ENCODE measurements around the gene CCR7.
"Not testable (repeated sequence)": the region's sequence is repeated elsewhere in the genome, so short reads cannot be mapped to it uniquely, and the experiment has no call there.

CCR7 gene

DNA sequence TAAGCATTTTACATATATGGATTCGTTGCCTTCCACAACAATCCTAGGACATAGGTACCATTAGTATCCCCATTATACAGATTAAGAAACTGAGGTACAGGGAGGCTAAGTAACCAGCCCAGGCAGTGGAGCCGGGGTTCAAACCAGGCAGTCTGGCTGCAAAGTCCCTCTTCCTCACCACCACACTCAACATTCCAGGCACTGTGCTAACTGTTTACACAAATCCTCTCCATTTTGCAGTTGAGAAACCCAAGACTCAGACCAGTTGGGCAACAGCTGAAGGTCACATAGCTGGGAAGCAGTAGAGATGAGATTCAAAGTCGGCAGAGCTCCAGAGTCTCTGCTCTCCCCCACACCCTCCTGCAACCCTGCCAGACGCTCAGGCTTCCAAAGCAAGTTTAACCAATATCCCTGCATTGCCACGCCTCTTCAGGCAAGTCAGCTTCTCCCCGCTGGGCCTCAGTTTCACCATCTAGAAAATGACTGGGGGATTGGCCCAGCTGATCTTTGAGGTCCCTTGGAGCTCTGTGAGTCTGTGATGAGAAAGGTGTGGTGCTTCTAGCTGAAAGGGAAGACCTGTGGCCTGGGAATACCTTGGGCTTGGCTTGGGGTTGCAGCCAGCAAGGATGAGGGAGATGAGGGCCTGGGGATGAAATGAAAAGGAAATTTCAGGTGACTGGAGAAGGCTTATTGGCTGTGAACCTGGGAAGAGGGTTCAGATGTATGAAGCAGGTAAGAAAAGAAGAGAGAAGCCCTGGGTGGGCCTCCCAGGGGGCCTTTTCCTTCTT, 14.0 kb downstream of the CCR7 start:
- DNase-seq (ENCODE audit: low read depth in 2 of 2): no peak

DNA sequence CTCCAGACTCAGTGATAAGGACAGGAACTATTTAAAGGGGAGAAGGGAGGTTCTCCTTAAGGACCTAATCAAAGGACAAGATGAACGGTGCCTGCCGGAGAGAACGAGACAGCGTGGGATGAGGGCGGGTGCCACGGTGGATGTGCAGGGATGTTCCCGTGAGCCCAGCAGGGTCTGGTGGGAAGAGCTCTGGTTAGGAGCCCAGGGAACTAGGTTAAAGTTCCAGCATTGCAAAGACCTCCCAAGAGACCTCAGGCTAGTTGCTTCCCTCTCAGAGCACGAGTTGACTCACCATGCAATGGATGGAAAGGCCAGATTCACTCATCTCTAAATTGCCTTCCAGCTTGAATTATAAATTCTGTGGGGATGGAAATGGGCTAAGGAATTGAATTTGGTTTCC, 14.7 kb downstream of the CCR7 start:
- DNase-seq (ENCODE audit: low read depth in 2 of 2): no peak

DNA sequence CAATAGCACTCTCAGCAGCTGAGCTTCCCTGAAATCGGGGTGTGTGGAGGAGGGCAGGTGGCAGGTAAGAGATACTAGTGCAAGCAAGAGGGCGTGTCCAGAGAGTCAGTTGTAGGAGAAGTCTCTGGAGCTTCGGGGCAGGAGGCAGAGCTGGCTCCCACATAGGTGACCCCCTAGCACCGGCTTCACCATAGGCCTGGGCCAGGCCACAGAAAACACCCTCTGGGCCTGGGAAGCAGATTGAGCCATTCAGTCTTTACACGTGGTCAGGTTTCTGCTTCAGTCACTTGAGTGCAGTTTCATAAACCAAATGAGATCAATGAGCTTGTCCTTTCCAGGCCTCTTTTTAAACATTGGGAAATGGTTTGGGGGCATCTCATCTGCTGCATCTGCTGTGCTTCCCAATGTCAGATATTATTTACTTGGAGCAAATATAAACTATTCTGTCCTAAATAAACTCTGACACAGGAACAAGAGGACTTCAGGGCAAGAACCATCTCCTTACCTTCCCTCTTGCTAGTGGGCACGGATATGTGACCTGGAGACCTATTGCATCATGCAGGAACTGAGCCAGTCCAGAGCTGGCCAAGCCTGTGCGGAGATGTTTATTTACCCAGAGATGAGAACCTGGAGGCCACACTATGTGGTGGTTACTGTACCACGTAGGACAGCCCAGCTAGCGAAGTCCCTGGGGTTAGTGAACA, 16.1 kb downstream of the CCR7 start:
- no peak for DNase-seq (ENCODE audit: low read depth in 2 of 2)

DNA sequence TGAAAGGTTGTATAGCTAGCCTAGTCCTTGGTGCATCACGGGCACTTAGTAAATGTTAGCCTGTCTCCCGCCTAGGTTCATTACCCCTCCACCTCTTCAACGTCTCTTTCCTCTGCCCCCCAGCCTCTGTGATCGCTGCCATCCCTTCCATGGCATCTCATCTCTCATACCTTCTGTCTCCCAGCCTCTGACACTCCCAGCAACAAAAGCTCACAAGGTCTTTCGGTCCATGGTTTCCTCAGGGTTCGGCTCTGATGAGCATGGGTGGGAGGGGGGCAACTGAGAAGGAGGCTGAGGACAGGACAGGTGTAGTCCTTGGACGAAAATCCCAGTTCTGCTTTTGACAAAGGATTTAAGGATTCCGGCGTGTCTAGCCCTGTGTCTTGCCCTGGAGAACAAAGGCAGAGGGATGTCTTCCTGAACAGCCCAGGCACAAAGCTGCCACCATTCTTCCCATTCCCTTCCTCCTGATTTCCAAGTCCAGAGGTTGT, 16.7 kb downstream of the CCR7 start:
- DNase-seq (ENCODE audit: low read depth in 2 of 2): no peak

DNA sequence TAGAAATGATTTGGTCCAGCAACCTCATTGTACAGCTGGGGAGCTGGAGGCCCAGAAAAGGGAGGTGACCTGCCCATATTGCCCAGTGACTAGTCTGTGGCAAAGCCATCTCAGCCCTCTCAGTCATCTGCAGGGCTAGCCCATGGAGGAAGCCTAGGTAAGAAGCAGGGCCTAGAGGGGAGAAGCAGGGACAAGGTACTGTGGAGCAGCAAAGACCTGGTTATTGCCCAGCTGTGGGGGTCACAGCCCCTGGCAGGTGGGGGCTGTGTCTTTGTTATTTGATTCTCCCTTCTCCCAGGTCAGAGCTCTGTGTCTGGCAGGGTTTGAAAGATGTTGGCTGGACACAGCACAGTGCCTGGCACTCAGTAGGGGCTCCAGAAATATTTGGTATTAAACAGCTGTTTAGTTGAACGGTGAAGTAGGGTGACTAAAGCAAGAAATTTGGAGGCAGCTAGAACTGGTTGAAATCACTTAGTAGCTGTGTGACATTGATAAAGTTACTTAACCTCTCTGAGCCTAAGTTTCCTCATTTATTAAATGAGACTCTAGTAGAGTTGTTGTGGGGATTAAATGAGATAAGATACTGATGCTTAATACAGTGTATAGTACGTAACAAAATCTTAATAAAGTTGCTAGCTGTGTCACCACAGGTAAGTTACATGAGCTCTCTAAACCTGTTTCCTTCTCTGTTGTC, 17.3 kb downstream of the CCR7 start:
- DNase-seq (ENCODE audit: low read depth in 2 of 2): no peak

DNA sequence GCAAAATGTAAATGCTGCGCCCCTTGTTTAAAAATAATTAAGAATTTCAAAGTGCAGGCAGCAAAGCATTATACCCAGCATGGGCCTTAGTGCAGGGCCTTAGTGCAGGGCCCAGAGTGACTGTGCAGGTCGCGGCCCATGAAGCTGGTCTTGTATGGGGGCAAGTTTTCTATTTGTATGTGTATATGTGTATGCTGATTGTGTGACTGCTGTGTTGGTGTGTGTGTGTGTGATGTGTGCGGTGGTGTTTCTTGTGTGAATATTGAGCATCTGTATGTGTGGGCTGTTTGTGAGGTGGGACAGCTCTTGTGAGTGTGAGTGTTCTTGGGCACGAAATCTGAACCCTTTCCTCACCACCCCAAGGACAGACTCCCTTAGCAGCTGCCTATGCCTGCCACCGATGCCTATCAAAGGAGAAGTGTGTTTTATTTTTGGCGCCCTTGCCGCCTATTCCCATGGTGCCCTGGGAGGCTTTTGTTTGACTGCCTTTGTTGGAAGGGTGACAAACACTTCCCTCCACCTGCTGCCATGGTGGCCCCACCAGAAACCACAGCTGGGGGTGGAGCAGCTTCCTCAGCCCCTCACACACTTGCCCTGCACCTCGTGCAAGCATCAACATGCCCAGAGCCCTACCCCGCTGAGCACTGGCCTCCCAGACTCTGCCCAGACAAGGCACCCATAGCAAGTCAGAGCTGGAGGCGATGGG, 18.0 kb downstream of the CCR7 start:
- DNase-seq (ENCODE audit: low read depth in 2 of 2): no peak

DNA sequence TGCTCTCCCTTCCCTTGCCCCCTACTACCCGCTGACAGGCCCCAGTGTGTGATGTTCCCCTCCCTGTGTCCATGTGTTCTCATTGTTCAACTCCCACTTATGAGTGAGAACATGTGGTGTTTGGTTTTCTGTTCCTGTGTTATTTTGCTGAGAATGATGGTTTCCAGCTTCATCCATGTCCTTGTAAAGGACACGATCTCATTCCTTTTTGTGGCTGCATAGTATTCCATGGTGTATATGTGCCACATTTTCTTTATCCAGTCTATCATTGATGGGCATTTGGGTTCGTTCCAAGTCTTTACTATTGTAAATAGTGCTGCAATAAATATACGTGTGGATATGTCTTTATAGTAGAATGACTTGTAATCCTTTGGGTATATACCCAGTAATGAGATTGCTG, 18.8 kb downstream of the CCR7 start:
- not testable (repeated sequence) for DNase-seq (ENCODE audit: low read depth in 2 of 2)

DNA sequence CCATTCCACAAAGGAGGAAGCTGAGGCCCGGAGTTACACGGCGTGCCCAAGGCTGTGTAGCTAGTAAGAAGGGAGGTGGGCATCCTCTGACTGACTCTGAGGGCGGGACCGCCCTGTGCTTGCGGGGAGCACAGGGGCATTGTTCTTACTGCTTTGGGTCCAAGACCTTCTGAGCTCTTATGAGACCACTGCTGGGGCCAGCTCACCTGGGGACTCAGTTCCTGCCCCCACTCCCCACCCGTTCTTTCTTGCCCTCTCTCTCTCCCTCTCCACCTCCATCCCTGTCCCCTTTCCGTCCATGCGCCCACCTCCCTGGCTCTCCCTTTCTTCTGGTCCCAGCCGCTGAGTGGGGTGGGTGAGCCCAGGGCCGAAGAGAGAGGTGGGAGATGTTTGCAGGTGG, 19.6 kb downstream of the CCR7 start:
- DNase-seq (ENCODE audit: low read depth in 2 of 2): no peak

DNA sequence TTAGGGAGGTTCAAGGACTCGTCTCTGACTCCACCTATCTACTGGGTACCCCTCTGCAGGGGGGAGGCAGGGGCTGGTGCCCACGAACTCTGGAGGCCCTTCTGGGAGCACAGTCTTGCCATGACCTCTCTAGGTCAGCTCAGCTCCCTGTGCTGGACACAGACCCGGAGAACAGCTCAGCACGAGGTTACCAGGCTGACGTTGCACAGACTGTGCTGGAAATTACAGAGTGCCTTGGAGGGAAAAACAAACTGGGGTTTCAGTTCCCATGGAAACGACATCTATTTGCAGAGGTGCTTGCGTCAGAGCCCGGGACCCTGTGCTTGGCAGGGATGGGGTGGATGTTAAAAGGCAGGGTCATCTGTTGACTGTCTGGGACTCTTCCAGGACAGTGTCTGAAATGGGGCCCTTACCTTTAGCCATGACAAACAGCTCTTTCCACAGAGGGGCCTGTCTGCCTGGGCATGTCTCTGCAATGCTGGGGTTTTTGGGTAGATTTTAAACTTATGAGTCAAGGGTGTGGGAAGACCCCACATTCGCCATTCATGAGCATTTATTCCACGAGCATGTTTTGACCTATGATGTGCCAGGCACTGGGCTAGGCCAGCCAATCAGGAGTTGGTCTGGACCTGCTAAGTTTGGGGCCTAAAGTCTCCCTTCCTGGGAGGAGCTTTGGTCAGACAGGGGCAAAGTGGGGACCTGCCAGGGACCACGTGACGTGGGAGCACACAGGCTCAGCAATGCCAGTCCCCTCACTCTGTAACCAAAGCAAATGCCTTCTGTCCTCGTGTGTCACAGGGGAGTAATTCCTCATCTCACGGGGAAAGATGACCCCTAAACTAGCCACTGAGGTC, 22.5 kb downstream of the CCR7 start:
- DNase-seq (ENCODE audit: low read depth in 2 of 2): no peak

DNA sequence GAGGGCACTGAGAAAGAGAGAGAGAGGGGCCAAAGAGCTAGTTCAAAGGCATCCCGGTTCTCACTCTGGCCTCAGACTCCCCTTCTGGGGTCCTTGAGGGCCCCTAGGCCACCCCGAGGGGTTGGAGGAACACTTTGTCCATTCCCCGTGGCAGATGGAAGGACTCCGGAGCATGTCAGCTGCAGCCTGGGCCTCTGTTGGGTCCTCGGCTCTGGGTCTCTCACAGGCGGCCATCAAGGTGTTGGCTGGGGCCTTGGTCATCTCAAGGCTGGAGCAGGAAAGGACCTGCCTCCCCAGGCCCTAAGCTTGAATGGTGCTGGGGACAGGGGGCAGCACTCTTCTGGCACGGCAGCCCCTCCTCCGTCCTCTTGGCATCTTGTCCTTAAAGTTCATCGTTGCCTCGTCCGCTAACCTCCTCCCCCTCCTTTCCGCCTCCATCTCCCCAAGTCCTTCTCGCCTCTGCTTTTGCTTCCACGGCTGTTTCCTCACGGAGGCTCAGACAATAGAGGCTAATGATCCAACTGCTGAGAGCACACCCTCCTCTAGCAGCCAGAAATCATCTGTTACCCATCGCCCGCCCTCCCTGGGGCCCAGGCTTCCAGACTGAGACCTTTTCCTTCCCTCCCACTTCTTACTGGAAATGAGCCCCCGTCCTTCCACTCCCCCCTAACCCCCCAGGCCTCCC, 23.3 kb downstream of the CCR7 start:
- no peak for DNase-seq (ENCODE audit: low read depth in 2 of 2)

DNA sequence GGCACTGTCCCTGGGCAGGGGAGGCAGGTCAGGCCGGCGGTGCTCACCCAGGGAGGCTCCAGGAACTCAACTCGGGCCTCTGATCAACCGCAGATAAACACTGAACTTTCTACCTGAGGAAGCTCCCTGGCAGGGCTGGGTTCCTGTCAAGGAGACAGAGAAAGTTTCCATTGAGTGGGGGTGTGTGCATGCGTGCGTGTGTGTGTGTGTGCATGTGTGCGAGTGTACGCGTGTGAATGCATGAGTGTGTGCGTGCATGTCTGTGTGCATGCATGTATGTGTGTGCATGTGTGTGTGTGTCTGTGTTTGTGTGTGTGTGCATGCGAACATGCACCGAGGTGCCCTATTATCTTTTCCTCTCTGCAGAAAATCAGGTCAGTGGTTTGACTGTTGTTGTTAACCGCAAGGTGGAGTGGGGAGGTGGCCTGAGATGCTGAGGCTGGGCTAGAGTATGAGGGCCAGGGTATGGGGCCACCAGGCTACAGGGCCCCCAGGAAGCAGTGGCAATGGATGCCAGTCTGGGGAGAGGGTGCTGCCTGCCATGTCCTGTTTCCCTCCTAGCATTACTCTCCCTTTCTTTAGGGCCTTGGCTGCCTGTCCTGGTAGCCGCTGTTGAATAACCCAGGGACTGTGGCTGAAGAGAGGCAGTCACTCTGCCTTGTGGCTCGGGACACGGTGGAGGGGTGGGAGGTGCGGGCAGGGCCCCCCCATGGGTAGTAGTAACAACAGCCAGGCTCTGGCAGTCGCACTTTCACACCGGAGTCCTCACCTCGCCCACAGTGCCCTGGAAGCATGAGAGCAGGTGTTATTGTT, 24.0 kb downstream of the CCR7 start:
- DNase-seq (ENCODE audit: low read depth in 2 of 2): peak in 1 of 2 donors; percentile 60

DNA sequence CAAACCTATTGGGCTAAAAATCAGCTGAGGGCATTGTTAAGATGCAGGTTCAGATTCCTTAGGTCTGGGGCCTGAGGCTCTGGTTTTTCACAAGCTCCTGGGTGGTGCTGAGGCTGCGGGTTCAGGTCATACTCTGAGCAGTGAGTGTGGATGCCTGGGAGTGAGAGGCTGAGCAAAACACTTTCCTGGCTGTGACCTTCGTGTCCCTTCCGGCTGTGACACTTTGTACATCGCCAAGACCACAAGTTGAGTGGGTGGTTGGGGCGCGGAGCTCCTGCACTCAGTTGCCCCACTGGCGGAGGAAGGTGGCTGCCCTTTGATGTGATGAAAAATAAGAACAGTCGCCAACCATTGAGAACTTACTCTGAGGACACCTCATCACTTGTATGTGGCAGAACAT, 24.8 kb downstream of the CCR7 start:
- DNase-seq (ENCODE audit: low read depth in 2 of 2): peak in 1 of 2 donors; percentile 69

DNA sequence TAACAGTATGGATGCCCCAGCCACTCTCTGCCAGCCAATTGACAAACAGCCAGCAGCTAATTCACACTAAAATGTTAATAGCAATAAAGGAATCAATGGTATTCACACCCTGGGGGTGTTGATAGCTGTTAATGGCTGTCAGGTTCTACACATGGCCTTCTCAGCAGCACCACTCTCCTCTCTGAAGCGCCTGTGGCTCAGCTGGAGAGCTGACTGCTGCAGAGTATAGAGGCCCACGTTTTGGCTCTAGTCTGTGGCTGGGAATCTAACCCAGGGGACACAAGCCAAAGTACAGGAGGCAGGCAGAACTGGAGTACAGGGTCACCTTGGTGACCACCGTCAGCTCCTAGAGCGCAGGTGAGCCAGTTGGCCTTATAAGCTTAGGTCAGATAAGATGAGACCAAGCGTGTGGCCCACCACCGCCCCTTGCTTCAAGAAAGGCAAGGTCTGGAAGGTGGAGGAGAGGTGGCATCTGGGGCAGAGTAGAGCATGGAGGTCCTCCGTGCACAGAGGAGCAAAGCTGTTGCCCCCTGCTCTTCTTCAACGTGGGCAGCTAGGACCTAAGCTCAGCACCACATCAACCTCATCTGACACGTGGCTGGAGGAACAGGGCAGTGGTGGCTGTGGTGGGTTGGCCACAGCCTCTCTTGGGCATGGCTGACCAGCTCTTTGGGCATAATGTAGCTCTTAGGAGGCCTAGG, 25.4 kb downstream of the CCR7 start:
- DNase-seq (ENCODE audit: low read depth in 2 of 2): no peak

DNA sequence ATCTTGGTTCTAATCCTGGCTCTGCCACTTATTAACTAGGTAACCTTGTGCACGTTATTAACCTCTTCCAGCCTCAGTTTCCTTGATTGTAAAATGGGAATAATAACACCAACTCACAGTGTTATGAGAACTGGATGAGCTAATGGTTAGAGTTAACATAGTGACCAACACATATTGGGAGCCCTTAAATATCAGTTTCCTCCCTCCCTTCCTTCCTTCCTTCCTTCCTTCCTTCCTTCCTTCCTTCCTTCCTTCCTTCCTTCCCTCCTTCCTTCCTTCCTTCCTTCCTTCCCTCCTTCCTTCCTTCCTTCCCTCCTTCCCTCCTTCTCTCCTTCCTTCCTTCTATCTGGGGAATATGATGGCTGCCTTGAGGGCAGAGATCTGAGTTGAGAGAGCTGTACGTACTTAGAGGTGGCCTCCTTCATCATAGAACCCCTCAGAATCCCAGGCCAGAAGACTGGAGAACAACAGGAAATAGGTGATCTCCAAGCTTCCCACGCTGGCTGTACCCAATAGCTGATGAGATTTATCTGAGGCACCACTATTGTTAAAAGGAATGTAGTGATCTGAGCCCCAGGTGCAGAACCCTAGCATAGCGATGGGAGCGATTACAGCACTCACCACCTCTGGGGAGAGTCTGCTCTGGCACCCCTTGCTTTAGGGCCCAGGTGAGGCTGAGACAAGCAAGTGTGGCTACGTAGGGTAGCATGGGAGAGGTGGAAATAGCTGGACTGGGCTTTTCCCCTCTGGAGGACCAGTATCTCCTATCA, 26.2 kb downstream of the CCR7 start:
- no peak for DNase-seq (ENCODE audit: low read depth in 2 of 2)

DNA sequence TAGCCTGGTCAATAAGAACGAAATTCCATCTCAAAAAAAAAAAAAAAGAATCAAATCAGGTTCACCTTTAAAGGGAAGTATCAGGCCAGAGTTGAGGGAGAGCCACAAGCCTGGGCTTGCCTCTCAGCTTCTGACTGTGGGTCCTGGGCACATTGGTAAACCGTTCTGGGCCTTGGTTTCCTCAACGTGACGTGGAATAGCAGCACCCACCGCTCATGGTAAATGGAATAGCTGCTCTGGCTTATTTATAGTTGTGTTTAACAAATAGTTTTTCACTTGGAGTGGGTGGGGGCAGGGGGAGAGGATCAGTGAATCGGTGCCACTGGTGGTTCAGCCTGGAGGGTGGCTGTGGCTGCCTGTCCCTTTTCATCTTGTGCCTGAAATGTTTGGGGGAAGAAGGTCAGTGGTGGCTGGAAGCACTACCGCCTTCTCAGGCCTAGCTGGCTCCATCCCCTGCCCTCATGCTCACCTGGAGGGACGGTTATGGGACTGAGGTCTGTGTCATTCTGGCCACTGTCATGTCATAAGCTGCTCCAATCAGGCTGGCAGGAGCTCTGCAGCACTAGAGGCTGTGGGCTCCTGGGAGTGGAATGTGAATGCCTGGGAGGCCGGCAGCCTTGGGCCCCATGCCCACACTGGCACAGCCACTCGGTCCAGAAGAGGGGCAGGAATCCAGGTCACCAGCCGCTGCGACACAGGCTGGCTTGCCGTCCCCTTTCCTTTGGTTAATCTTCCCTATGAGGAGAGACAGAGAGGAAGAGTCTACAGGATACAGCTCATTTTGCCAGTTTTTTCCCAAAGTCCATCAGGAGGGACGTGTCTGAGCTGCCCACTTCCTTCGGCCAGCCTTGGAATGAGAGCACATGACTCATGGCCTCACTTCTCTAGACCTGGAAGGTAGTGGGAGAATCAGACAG, 27.0 kb downstream of the CCR7 start:
- DNase-seq (ENCODE audit: low read depth in 2 of 2): no peak

DNA sequence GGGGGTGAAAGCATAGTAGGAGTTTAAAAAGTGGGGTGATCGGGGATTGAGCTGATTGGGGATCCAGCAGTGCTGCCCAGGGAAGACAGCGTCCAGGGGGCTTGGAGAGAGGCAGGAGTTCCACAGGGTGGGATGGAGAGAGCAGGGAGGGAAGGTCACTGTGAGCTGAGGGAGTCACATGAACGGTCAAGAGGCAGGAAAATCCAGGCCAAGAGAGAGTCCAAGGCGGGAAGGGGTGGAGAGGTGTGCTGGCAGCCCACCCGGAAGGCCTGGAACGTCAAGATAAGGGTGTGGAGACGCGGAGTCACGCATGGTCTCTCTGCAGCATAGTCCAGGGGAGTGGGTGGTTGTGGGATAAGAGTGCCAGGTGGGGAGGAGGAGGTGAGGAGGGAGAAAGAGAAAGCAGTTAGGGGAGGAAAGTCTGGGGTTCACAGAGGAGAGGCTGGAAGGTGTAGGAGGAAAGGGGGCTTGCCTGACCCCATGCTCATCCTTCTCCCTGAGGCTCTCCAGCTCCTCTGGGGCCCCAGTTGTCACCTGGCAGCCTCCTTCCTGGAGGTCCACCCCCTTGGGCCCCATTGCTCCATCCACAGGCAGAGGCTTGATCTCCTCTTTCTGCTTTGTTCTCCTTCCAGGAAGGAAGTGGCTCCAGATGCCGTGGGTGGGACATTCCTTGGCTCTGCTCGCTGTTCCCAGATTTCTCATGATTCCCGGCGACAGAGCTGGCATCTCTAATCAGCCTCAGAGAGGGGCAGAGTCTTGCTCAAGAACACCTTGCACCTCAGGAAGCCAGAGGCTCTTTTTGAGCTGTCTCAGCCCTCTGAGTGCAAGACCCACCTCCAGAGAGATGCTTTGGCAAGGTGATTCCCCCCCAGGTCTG, 28.7 kb downstream of the CCR7 start:
- DNase-seq (ENCODE audit: low read depth in 2 of 2): no peak

Data from stimulated activated CD4-positive, alpha-beta T cell treated with anti-CD3 and anti-CD28 coated beads, Interleukin-4, amount 100 ng/mL, for 48 hours (primary cell).